Neural crest cell (in vitro differentiated cells): ENCODE measurements around the gene ASPDH. TPM values are rescaled to one million over a fixed set of nuclear protein-coding genes. Genes with fewer than 3 reads are reported as not detected.

ENCODE experiments used
- DNase-seq: peaks from one replicate; pipeline ENCODE4 v3.0.0; 2021; ENCODE audit warnings: low read depth, mixed read lengths, low spot score
- H3K27ac Mint-ChIP-seq: one replicate; pipeline ENCODE4 v1.8.0; 2021; ENCODE audit warnings: mild to moderate bottlenecking, mixed read lengths; ENCODE audit not compliant: unreplicated experiment
- H3K27me3 Mint-ChIP-seq: 2 replicates; pipeline ENCODE4 v1.8.0; 2021; ENCODE audit warnings: low read depth, mild to moderate bottlenecking, mixed read lengths
- H3K36me3 Mint-ChIP-seq: 2 replicates; pipeline ENCODE4 v1.8.0; 2021; ENCODE audit warnings: low read depth, mild to moderate bottlenecking, mixed read lengths
- H3K4me1 Mint-ChIP-seq: 2 replicates; pipeline ENCODE4 v1.8.0; 2021; ENCODE audit warnings: mixed read lengths
- H3K4me3 Mint-ChIP-seq: one replicate; pipeline ENCODE4 v1.8.0; 2021; ENCODE audit warnings: mild to moderate bottlenecking, mixed read lengths
- H3K9me3 Mint-ChIP-seq: 2 replicates; pipeline ENCODE4 v1.8.0; 2021; ENCODE audit warnings: mixed read lengths
- CTCF ChIP-seq: fragments of 200-600 bp; sonication (generic); conservative IDR thresholded peaks from 2 replicates; pipeline ENCODE4 v1.5.0; 2021; ENCODE audit warnings: antibody characterized with exemption, mild to moderate bottlenecking
- total RNA-seq: library from RNA; stranded (reverse); gene quantifications from 2 replicates; pipeline ENCODE4 v1.2.1, GENCODE V29; 2021

The ASPDH gene
- total RNA-seq, 1 donor from 2014 or later: 1.2 TPM

DNA sequence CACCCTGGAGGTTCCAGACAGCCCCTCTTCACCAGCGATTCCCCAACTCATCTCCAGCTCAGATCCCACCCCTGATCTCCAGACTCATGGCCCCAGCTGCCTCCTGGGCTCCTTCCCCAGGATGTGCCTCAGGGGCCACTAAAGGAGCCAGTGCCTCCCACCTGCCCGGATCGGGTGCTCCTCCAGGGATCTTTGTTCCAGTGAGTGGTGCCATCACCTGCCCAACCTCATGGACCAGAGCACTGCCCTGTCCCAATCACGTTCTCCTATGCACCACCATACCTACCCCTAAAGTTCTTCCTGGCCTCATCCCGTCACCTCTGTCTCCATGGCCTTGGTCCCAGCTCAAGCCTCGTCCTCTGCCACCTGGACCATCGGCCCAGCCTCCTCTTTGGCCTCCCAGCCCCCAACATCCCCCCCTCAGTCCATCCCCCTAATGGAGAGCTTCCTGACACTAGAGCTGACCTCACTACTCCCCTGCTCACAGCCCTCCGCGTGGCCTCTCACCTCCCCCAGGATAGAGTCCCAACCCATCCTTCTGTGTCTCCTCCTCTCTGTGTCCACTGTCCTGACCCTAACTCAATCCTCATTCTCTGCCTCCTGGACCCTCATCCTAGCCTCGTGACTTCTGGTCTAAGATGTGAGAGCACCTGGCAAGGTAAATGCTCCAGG, 28.3 kb downstream of the ASPDH start:
- Mint-ChIP-seq H3K4me3 (no peak overlapping the region), H3K9me3 (peaks cover 6% of the 10 kb centered on the region), H3K27ac (no peak overlapping the region), H3K4me1 (peaks cover 33% of the 10 kb centered on the region), H3K27me3 (peaks cover 37% of the 10 kb centered on the region), H3K36me3 (peaks cover 22% of the 10 kb centered on the region)
- DNase-seq: no peak
- TF ChIP-seq CTCF: no peak

DNA sequence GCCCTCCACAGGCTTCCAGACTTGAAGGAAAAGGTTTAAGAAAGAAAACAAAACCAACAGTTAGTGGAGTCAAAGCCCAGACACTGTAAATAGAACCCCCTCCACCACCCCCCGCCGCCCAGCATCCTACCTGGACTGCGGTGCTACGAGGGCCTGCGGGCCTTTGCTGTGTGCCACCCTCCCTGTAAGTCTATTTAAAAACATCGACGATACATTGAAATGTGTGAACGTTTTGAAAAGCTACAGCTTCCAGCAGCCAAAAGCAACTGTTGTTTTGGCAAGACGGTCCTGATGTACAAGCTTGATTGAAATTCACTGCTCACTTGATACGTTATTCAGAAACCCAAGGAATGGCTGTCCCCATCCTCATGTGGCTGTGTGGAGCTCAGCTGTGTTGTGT, 30.8 kb downstream of the ASPDH start:
- Mint-ChIP-seq H3K36me3 (peaks cover 31% of the 10 kb centered on the region), H3K4me1 (peaks cover 10% of the 10 kb centered on the region), H3K4me3 (no peak overlapping the region), H3K9me3 (peaks cover 6% of the 10 kb centered on the region), H3K27ac (no peak overlapping the region), H3K27me3 (peaks cover 13% of the 10 kb centered on the region)
- TF ChIP-seq CTCF: no peak
- DNase-seq: no peak

- Mint-ChIP-seq H3K4me3 (no peak overlapping the region), H3K9me3 (peaks cover 8% of the 10 kb centered on the region), H3K27ac (no peak overlapping the region), H3K36me3 (peaks cover 36% of the 10 kb centered on the region), H3K4me1 (peaks cover 11% of the 10 kb centered on the region), H3K27me3 (peaks cover 8% of the 10 kb centered on the region)
- DNase-seq: no peak
- no peak for TF ChIP-seq CTCF
Observed at GRCh38 chr19:50482271-50482855, 31.4 kb downstream of the ASPDH start.

- DNase-seq: no peak
- Mint-ChIP-seq H3K27me3 (peaks cover 2% of the 10 kb centered on the region), H3K27ac (no peak overlapping the region), H3K36me3 (peaks cover 37% of the 10 kb centered on the region), H3K4me3 (peak overlapping the region; percentile 6), H3K9me3 (peaks cover 5% of the 10 kb centered on the region), H3K4me1 (peaks cover 13% of the 10 kb centered on the region)
- TF ChIP-seq CTCF: no peak
Observed at GRCh38 chr19:50481351-50482149, 32.2 kb downstream of the ASPDH start.

- Mint-ChIP-seq H3K27ac (no peak overlapping the region), H3K36me3 (peaks cover 32% of the 10 kb centered on the region), H3K9me3 (peaks cover 3% of the 10 kb centered on the region), H3K4me1 (peaks cover 14% of the 10 kb centered on the region), H3K4me3 (no peak overlapping the region), H3K27me3 (peaks cover 6% of the 10 kb centered on the region)
- TF ChIP-seq CTCF: no peak
- no peak for DNase-seq
Observed at GRCh38 chr19:50480281-50481111, 33.2 kb downstream of the ASPDH start.
